ENCODE data around the gene LMF1.

DNA sequence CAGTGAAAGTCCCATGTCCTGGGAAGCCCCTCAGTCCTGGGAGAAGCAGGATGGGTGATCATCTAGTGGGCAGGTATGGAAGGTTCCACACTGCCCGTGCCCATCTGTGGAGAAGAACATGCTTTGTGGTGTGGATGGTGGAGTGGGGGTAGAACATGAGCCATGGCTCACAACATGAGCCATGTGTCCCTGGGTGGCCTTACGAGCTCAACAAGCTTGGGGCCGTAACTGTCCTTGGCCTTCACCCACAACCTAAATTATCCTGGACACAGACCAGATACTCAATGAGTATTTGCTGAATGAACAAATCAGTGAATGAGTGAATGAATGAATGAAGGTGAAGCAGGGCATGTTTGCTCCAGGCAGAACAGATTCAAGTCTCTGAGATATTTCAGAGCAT is 24.3 kb upstream of the LMF1 start:
- TF ChIP-seq, protein P1, sequence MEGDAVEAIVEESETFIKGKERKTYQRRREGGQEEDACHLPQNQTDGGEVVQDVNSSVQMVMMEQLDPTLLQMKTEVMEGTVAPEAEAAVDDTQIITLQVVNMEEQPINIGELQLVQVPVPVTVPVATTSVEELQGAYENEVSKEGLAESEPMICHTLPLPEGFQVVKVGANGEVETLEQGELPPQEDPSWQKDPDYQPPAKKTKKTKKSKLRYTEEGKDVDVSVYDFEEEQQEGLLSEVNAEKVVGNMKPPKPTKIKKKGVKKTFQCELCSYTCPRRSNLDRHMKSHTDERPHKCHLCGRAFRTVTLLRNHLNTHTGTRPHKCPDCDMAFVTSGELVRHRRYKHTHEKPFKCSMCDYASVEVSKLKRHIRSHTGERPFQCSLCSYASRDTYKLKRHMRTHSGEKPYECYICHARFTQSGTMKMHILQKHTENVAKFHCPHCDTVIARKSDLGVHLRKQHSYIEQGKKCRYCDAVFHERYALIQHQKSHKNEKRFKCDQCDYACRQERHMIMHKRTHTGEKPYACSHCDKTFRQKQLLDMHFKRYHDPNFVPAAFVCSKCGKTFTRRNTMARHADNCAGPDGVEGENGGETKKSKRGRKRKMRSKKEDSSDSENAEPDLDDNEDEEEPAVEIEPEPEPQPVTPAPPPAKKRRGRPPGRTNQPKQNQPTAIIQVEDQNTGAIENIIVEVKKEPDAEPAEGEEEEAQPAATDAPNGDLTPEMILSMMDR (conservative IDR thresholded peaks at IDR 0.05 in 1 of 2, IDR thresholded peaks at IDR 0.05 in 1 of 2; ENCODE audit: extremely low read depth in 1 of 2, insufficient read depth in 1 of 2, low read depth in 1 of 2, low read length in 2 of 2): no peak
- no peak for TF ChIP-seq EZH2 (IDR thresholded peaks at IDR 0.05; ENCODE audit: borderline replicate concordance, low read length)

All from mammary epithelial cell (primary cell).